Upper lobe of left lung (tissue), 6 donors: ENCODE data around the gene CUX1. TPM values are rescaled to one million over a fixed set of nuclear protein-coding genes. Genes with fewer than 3 reads are reported as not detected.
"Not testable (repeated sequence)": the region's sequence is repeated elsewhere in the genome, so short reads cannot be mapped to it uniquely, and the experiment has no call there.

Source experiments
- ATAC-seq, 2 donors: fragments of 200-7000 bp; cut with Tn5 transposase; one replicate each; pipeline ENCODE4 v1.9.1; 2022; ENCODE audit warnings: mild to moderate bottlenecking in 2 of 2, moderate library complexity in 2 of 2; ENCODE audit not compliant: low FRiP score in 2 of 2
- DNase-seq, 2 donors: peaks; one replicate each; pipeline ENCODE4 v3.0.0-alpha.2; 2019 to 2020
- H3K27ac ChIP-seq, 4 donors: fragments of 200-600 bp; sonication (generic); one replicate each; pipeline ENCODE4 v1.5.1; 2016 to 2019
- H3K27me3 ChIP-seq, 4 donors: fragments of 200-600 bp; sonication (generic); one replicate each; pipeline ENCODE4 v1.5.1; 2017 to 2019
- H3K36me3 ChIP-seq, 4 donors: fragments of 200-600 bp; sonication (generic); one replicate each; pipeline ENCODE4 v1.5.1; 2016 to 2019
- H3K4me1 ChIP-seq, 4 donors: fragments of 200-600 bp; sonication (generic); one replicate each; pipeline ENCODE4 v1.5.1; 2018 to 2019
- H3K4me3 ChIP-seq, 4 donors: fragments of 200-600 bp; sonication (generic); one replicate each; pipeline ENCODE4 v1.5.1; 2017 to 2019; ENCODE audit warnings: mild to moderate bottlenecking in 2 of 4, moderate library complexity in 1 of 4
- H3K9me3 ChIP-seq, 4 donors: fragments of 200-600 bp; sonication (generic); one replicate each; pipeline ENCODE4 v1.5.1; 2018 to 2019
- EP300 ChIP-seq, 4 donors: sonication (generic); formaldehyde crosslinking; IDR thresholded peaks; one replicate each; pipeline ENCODE4 v1.5.1; 2017; ENCODE audit warnings: antibody characterized with exemption in 4 of 4, control low read depth in 2 of 4
- POLR2A ChIP-seq, 4 donors: fragments of 450-650 bp; IDR thresholded peaks; one replicate each; pipeline ENCODE4 v1.5.1; 2016 to 2017; ENCODE audit warnings: antibody characterized with exemption in 4 of 4, mild to moderate bottlenecking in 2 of 4
- POLR2AphosphoS5 ChIP-seq, 2 donors: sonication (generic); formaldehyde crosslinking; IDR thresholded peaks; one replicate each; pipeline ENCODE4 v1.5.1; 2017; ENCODE audit warnings: antibody characterized with exemption in 2 of 2
- WGBS, 2 donors: methylation state at CpG; one replicate each; pipeline ENCODE4 v1.1.5; 2017 to 2018; 5-methylcytosine and 5-hydroxymethylcytosine counted together
- total RNA-seq, 6 donors: library from RNA; depleted of rRNA in 4 of 6; stranded (reverse); fragments of >200 nt in 4 of 6; gene quantifications; one replicate each; pipeline versions ENCODE4 v1.1.0 to v1.2.1, GENCODE V29; 2016 to 2021
- TF ChIP-seq, protein P1 (sequence below), 6 experiments: fragments of 450-650 bp in 4 of 6; fragments of 200-600 bp in 2 of 6; sonication (generic) in 2 of 6; IDR thresholded peaks; one replicate each; pipeline ENCODE4 v1.5.1; 2016 to 2019; ENCODE audit warnings: antibody characterized with exemption in 6 of 6
- donor health status: DM: no; HTN: no; CAD: no; lungs with moderate emphysema.
- donor health status: DM: no; HTN: yes; CAD: no; lungs with severe emphysema.

Gene CUX1
- total RNA-seq, 6 donors from 2014 or later, result 106 to 188 (median 115) TPM

DNA sequence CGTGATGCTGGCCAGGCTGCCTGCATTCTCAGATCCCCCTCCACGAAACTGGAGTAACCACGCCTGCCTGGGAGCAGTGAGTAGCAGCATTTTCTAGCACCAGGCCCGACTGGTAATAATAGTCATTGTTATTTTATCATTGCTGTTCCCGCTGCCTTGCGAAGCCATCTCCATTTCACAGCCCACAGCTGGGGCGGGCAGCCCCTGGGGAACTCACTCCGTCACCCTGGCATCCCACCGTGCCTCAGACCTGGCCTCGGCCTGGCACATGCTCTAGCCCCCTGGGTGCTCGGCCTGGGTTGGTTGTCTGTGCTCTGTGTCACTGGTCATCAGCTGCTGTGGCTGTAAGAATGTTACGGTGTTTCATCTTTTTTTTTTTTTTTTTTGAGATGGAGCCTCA lies 411.5 kb downstream of the CUX1 start:
- DNase-seq, result peak in 1 of 2 donors; percentile 43
- Histone ChIP-seq H3K36me3 (peaks cover 17 to 60% (median 30%) of the 10 kb centered on the region in 4 donors), H3K27me3 (no peaks in the 10 kb centered on the region), H3K4me3 (no peak overlapping the region), H3K4me1 (no peaks in the 10 kb centered on the region), H3K27ac (no peak overlapping the region), H3K9me3 (no peaks in the 10 kb centered on the region)
- no peak for TF ChIP-seq EP300 (IDR thresholded peaks at IDR 0.05)
- TF ChIP-seq POLR2A (IDR thresholded peaks at IDR 0.05), result no peak
- TF ChIP-seq, protein P1, sequence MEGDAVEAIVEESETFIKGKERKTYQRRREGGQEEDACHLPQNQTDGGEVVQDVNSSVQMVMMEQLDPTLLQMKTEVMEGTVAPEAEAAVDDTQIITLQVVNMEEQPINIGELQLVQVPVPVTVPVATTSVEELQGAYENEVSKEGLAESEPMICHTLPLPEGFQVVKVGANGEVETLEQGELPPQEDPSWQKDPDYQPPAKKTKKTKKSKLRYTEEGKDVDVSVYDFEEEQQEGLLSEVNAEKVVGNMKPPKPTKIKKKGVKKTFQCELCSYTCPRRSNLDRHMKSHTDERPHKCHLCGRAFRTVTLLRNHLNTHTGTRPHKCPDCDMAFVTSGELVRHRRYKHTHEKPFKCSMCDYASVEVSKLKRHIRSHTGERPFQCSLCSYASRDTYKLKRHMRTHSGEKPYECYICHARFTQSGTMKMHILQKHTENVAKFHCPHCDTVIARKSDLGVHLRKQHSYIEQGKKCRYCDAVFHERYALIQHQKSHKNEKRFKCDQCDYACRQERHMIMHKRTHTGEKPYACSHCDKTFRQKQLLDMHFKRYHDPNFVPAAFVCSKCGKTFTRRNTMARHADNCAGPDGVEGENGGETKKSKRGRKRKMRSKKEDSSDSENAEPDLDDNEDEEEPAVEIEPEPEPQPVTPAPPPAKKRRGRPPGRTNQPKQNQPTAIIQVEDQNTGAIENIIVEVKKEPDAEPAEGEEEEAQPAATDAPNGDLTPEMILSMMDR (IDR thresholded peaks at IDR 0.05), result no peak
- no peak for TF ChIP-seq POLR2AphosphoS5 (IDR thresholded peaks at IDR 0.05)
- no peak for ATAC-seq
- WGBS, 2 donors, result 94 to 97% methylated on average over 9 to 12 of the region's 12 CpGs

DNA sequence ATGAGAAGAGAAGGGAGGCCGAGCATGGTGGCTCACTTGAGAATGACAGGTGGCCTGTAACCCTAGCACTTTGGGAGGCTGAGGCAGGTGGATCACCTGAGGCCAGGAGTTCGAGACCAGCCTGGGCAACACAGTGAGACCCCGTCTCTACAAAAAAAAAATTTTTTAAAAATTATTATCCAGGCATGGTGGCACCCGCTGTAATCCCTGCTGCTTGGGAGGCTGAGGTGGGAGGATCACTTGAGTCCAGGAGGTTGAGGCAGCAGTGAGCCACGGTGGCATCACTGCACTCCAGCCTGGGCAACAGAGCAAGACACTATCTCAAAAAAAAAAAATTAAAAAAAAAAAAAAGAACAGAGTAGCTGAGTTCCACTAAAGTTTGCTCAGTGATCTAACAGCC lies 412.7 kb downstream of the CUX1 start:
- H3K27me3 ChIP-seq, DNase-seq, H3K27ac ChIP-seq, H3K9me3 ChIP-seq, H3K4me3 ChIP-seq, H3K4me1 ChIP-seq, ATAC-seq: not testable (repeated sequence)
- WGBS, 2 donors, result 75 to 99% methylated on average over 5 of the region's 5 CpGs
- peaks cover 22 to 72% (median 40%) of the 10 kb centered on the region in 4 donors for H3K36me3 ChIP-seq

DNA sequence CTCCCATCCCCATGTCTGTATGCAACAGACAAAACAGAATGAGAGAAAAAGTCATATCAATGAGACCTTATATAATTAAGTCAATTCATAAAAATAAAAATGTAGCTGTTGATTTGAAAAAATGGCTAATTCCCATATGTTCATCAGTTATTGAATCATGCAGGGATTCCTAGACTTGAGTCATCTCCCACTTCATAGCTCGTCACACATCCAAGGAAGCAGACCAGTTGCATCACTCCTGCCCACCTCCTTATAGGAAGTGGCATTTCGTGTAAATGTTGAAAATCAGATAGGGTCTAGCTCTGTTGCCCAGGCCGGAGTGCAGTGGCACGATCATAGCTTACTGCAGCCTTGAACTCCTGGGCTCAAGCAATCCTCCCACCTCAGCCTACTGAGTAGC lies 413.2 kb downstream of the CUX1 start:
- H3K36me3 ChIP-seq, result peaks cover 24 to 73% (median 42%) of the 10 kb centered on the region in 4 donors
- 83 to 87% methylated on average over 4 of the region's 4 CpGs for WGBS, 2 donors

DNA sequence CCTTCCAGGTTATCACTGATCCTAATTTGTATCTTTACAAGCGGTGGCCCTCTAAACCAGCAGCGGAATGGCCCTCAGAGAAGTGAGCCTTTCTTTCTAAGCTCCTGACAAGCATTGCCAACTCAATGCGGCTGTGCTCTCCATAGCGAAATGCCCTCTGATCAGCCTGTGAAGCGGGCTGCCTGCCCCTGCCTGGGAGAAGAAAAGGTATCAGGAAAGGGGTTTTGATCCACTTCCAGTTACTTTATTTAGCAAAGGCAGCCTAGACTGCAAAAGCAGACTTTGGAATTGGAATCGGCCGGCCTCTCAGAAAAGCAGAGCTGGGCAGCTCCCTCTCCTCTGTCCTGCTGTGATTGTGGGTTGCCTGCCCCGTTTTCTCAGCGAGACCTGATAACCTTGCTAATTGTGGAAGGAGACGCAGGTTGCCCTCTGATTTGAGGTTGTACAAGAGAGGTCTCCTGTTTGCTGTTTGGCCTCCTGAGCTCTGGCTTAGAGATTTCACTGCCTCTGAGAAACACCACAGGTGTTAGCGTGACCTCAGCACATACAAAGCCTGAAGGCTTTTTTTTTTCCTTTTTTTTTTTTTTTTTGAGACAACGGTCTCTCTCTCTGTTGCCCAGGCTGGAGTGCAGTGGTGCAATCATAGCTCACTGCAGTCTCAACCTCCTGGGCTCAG lies 415.3 kb downstream of the CUX1 start:
- Histone ChIP-seq H3K36me3 (peaks cover 25 to 71% (median 41%) of the 10 kb centered on the region in 4 donors), H3K9me3 (no peaks in the 10 kb centered on the region), H3K27me3 (no peaks in the 10 kb centered on the region), H3K27ac (no peak overlapping the region), H3K4me1 (no peaks in the 10 kb centered on the region), H3K4me3 (no peak overlapping the region)
- ATAC-seq (no peak), DNase-seq (no peak)
- 91 to 95% methylated on average over 12 of the region's 12 CpGs for WGBS, 2 donors
- TF ChIP-seq POLR2AphosphoS5 (IDR thresholded peaks at IDR 0.05), result no peak
- TF ChIP-seq POLR2A (IDR thresholded peaks at IDR 0.05), result no peak
- TF ChIP-seq, protein P1 (IDR thresholded peaks at IDR 0.05), result no peak

More for the DNA sequence above, 413.2 kb downstream of the CUX1 start:
- H3K27me3 ChIP-seq, result no peaks in the 10 kb centered on the region
- H3K9me3 ChIP-seq, result no peaks in the 10 kb centered on the region
- DNase-seq (no peak), ATAC-seq (no peak)
- H3K27ac ChIP-seq, result no peak overlapping the region
- H3K4me3 ChIP-seq, result no peak overlapping the region
- H3K4me1 ChIP-seq, result no peaks in the 10 kb centered on the region
- TF ChIP-seq POLR2A (IDR thresholded peaks at IDR 0.05) (no peak), EP300 (IDR thresholded peaks at IDR 0.05) (no peak), POLR2AphosphoS5 (IDR thresholded peaks at IDR 0.05) (no peak)
- TF ChIP-seq, protein P1 (IDR thresholded peaks at IDR 0.05), result no peak

DNA sequence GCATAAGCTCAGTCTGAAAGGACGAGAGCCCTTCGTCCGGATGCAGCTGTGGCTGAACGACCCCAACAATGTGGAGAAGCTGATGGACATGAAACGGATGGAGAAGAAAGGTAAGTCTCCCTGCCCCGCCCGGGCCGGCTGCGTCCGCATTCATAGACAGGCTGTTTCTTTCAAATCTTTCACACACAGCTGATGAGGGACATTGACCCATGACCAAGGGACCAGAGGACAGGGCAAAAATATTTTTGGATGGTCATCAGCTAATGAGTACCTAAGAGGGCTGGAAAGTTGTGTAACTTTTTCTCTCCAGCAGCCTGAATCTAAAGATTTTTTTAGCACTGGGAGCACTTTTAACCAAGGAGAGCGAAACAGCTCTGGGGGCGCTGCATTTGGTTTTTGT lies 416.7 kb downstream of the CUX1 start:
- H3K9me3 ChIP-seq, result no peaks in the 10 kb centered on the region
- H3K36me3 ChIP-seq, result peaks cover 15 to 67% (median 35%) of the 10 kb centered on the region in 4 donors
- peak in 1 of 2 donors; percentile 68 for DNase-seq
- no peak overlapping the region for H3K4me3 ChIP-seq
- TF ChIP-seq, protein P1 (IDR thresholded peaks at IDR 0.05), result no peak
- H3K4me1 ChIP-seq, result no peaks in the 10 kb centered on the region
- no peaks in the 10 kb centered on the region for H3K27me3 ChIP-seq
- no peak overlapping the region for H3K27ac ChIP-seq
- no peak for ATAC-seq
- WGBS, 2 donors, result 97% methylated on average over 12 of the region's 12 CpGs
